Panc1 (cell line): ENCODE results near the gene PELI3. TPM values are rescaled to one million over a fixed set of nuclear protein-coding genes. Genes with fewer than 3 reads are reported as not detected.

ENCODE experiments used
- ATAC-seq: fragments of 200-7000 bp; cut with Tn5 transposase; 2 replicates; pipeline ENCODE4 v1.9.1; 2020; ENCODE audit warnings: mild to moderate bottlenecking, moderate library complexity
- BruUV-seq: library from RNA; stranded (reverse); fragments of 400-500 nt; replicated peaks from 2 replicates; lab custom pipeline; 2021; lab: Mats Ljungman, UMichigan
- CTCF ChIA-PET: fragments of 300-600 bp; sonication (Branson Sonifier 250); formaldehyde crosslinking; loops from one replicate; lab custom pipeline; 2022; ENCODE audit warnings: antibody characterized with exemption; lab: Charles Lee
- POLR2A ChIA-PET: fragments of 300-600 bp; sonication (Branson Sonifier 250); formaldehyde crosslinking; loops from one replicate; lab custom pipeline; 2022; ENCODE audit warnings: antibody characterized with exemption; lab: Charles Lee
- DNase-seq: peaks from one replicate; pipeline ENCODE4 v3.0.0-alpha.2; 2010; ENCODE audit warnings: low read depth, low spot score
- H3K27ac ChIP-seq: 2 replicates; pipeline ENCODE4 v1.5.1; 2011; ENCODE audit warnings: mild to moderate bottlenecking, low read length, inconsistent platforms
- H3K27me3 ChIP-seq: fragments of 200-500 bp; sonication (Bioruptor generic); 2 replicates; pipeline ENCODE4 v1.6.0; 2014; ENCODE audit warnings: low read length, inconsistent platforms; ENCODE audit not compliant: control insufficient read depth, insufficient read depth
- H3K36me3 ChIP-seq: fragments of 200-500 bp; sonication (Bioruptor generic); 2 replicates; pipeline ENCODE4 v1.5.1; 2014; ENCODE audit warnings: inconsistent platforms, mild to moderate bottlenecking, low read length, moderate library complexity; ENCODE audit not compliant: control insufficient read depth, insufficient read depth
- H3K4me1 ChIP-seq: 2 replicates; pipeline ENCODE4 v1.5.1; 2011; ENCODE audit warnings: inconsistent platforms, mild to moderate bottlenecking, low read length, moderate library complexity; ENCODE audit not compliant: control insufficient read depth, insufficient read depth
- H3K4me3 ChIP-seq, 2 experiments: 2 replicates each; pipeline ENCODE4 v1.5.1; 2011 to 2012; ENCODE audit warnings: low read depth in 2 of 2, low read length in 2 of 2, mild to moderate bottlenecking in 2 of 2, inconsistent platforms in 1 of 2, moderate library complexity in 1 of 2
- H3K9me3 ChIP-seq: fragments of 200-500 bp; sonication (Bioruptor generic); 2 replicates; pipeline ENCODE4 v1.5.1; 2014; ENCODE audit warnings: low read depth, mild to moderate bottlenecking, inconsistent platforms, low read length, moderate library complexity; ENCODE audit not compliant: control insufficient read depth, insufficient read depth
- CTCF ChIP-seq: fragments of 450-650 bp; IDR thresholded peaks from 2 replicates; pipeline ENCODE4 v1.5.1; 2017; ENCODE audit warnings: mild to moderate bottlenecking
- POLR2AphosphoS5 ChIP-seq: IDR thresholded peaks from 2 replicates; pipeline ENCODE4 v1.6.1; 2012; ENCODE audit warnings: mild to moderate bottlenecking, low read depth, low read length, moderate library complexity
- SIN3A ChIP-seq: IDR thresholded peaks from 2 replicates; pipeline ENCODE4 v1.6.1; 2012; ENCODE audit warnings: low read depth, mild to moderate bottlenecking, low read length, moderate library complexity, borderline replicate concordance; ENCODE audit not compliant: insufficient read depth
- TCF7L2 ChIP-seq: IDR thresholded peaks from 2 replicates; pipeline ENCODE4 v1.6.1; 2011; ENCODE audit warnings: mild to moderate bottlenecking, low read depth, low read length, inconsistent platforms
- in situ Hi-C: cut with HindIII; loops from 2 replicates; pipeline ENCODE4 v1.10.0; 2016; ENCODE audit warnings: low sequenced_read_pairs, low pct_unique_long_range_greater_than_20kb
- intact Hi-C: fragments of 100-400 bp; cut with micrococcal nuclease; formaldehyde crosslinking; loops from one replicate; pipeline ENCODE4 v1.10.0; 2022; ENCODE audit not compliant: unreplicated experiment
- total RNA-seq: library from RNA; stranded (reverse); gene quantifications from one replicate; pipeline ENCODE4 v1.2.1, GENCODE V29; 2021; ENCODE audit not compliant: unreplicated experiment
- TF ChIP-seq, protein P1 (sequence below), 2 experiments: IDR thresholded peaks; 2 replicates each; pipeline ENCODE4 v1.6.1; 2011 to 2012; ENCODE audit warnings: low read depth in 2 of 2, control low read depth in 1 of 2, low read length in 1 of 2, mild to moderate bottlenecking in 1 of 2, moderate library complexity in 1 of 2; ENCODE audit not compliant: insufficient read depth in 1 of 2

Gene PELI3
- total RNA-seq, 1 experiment from 2014 or later = 9.1 TPM

GRCh38 chr11:66421492-66422205 is 45.1 kb upstream of the PELI3 start:
- Histone ChIP-seq H3K4me1 (0 out of 2 replicates have a peak, but pooled peaks cover 4% of the 10 kb centered on the region), H3K9me3 (no peaks in the 10 kb centered on the region), H3K27me3 (peaks cover 22% of the 10 kb centered on the region), H3K36me3 (no peaks in the 10 kb centered on the region), H3K27ac (no peak overlapping the region), H3K4me3 (no peak overlapping the region)
- CTCF ChIA-PET = interaction anchor here (0.9 to 2.4 kb wide), 4 partner anchors 11 to 257 kb away, joined by 3 to 11 read pairs (median 4); no protein-coding TSS in a partner anchor
- POLR2A ChIA-PET = no interaction called here
- intact Hi-C loops (no loop called here), in situ Hi-C loops (no loop called here)
- BruUV-seq = no TSS peak
- DNase-seq = no peak
- ATAC-seq = peak; percentile 52; the same call in 1 of the 2 replicates
- TF ChIP-seq CTCF = no peak
- no peak for TF ChIP-seq TCF7L2
- TF ChIP-seq POLR2AphosphoS5 = peak; percentile 87
- peak; percentile 100 for TF ChIP-seq SIN3A
- TF ChIP-seq, protein P1, sequence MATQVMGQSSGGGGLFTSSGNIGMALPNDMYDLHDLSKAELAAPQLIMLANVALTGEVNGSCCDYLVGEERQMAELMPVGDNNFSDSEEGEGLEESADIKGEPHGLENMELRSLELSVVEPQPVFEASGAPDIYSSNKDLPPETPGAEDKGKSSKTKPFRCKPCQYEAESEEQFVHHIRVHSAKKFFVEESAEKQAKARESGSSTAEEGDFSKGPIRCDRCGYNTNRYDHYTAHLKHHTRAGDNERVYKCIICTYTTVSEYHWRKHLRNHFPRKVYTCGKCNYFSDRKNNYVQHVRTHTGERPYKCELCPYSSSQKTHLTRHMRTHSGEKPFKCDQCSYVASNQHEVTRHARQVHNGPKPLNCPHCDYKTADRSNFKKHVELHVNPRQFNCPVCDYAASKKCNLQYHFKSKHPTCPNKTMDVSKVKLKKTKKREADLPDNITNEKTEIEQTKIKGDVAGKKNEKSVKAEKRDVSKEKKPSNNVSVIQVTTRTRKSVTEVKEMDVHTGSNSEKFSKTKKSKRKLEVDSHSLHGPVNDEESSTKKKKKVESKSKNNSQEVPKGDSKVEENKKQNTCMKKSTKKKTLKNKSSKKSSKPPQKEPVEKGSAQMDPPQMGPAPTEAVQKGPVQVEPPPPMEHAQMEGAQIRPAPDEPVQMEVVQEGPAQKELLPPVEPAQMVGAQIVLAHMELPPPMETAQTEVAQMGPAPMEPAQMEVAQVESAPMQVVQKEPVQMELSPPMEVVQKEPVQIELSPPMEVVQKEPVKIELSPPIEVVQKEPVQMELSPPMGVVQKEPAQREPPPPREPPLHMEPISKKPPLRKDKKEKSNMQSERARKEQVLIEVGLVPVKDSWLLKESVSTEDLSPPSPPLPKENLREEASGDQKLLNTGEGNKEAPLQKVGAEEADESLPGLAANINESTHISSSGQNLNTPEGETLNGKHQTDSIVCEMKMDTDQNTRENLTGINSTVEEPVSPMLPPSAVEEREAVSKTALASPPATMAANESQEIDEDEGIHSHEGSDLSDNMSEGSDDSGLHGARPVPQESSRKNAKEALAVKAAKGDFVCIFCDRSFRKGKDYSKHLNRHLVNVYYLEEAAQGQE (IDR thresholded peaks at IDR 0.05; ENCODE audit: insufficient read depth in 1 of 2, low read depth in 2 of 2, low read length in 1 of 2) = peak; percentile 100

- in situ Hi-C loops (no loop called here), intact Hi-C loops (no loop called here)
- no peaks in the 10 kb centered on the region for H3K4me1 ChIP-seq
- DNase-seq = no peak
- ChIA-PET CTCF (no interaction called here), POLR2A (interaction anchor here (0.6 kb wide), 1 partner anchor 55 kb away, joined by 7 read pairs; no protein-coding TSS in a partner anchor)
- BruUV-seq = no TSS peak
- peaks cover 8% of the 10 kb centered on the region; the same call in 1 of the 2 replicates for H3K27me3 ChIP-seq
- H3K27ac ChIP-seq = no peak overlapping the region
- TF ChIP-seq, protein P1 (IDR thresholded peaks at IDR 0.05; ENCODE audit: insufficient read depth in 1 of 2, low read depth in 2 of 2, low read length in 1 of 2) = no peak
- no peak for TF ChIP-seq SIN3A
- no peak for TF ChIP-seq POLR2AphosphoS5
- no peak for TF ChIP-seq TCF7L2
- TF ChIP-seq CTCF = no peak
- no peak for ATAC-seq
- no peaks in the 10 kb centered on the region for H3K9me3 ChIP-seq
- H3K4me3 ChIP-seq = no peak overlapping the region
- H3K36me3 ChIP-seq = no peaks in the 10 kb centered on the region
Observed at GRCh38 chr11:66426314-66426713, 40.4 kb upstream of the PELI3 start.
